Measurements from ENCODE around the gene COLEC12.

The COLEC12 gene

DNA sequence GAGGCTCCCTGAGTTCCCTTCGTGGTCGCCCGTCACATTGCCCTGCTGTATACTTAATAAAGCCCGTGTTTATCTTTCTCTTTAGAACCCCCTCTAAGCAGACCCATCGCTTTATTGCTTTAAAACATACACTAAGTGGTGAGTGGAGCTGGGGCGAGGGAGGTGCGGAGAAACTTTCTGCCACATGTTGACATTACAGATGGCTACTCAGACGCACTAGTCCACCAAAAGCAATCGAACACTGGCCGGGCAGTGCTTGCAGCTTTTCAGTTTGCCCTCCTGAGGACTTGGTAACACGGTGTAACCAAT is 859 bp upstream of the COLEC12 start:
- Histone ChIP-seq H3K27ac (ENCODE audit: low read depth, low read length) (no peak overlapping the region), H3K9ac (ENCODE audit: low read length) (no peak overlapping the region), H3K4me3 (ENCODE audit: low read depth in 1 of 2, low read length in 2 of 2) (no peak overlapping the region), H3K9me3 (ENCODE audit: low read length) (no peaks in the 10 kb centered on the region), H3K27me3 (ENCODE audit: control insufficient read depth in 1 of 2, insufficient read depth in 2 of 2, low read length in 2 of 2) (peaks cover 0 to 17% of the 10 kb centered on the region in 2 donors), H3K4me1 (ENCODE audit: insufficient read depth, low read length) (peaks cover 15% of the 10 kb centered on the region), H3K36me3 (ENCODE audit: insufficient read depth, low read length) (no peaks in the 10 kb centered on the region)

- Histone ChIP-seq H3K9me3 (ENCODE audit: low read length) (no peaks in the 10 kb centered on the region), H3K4me3 (ENCODE audit: low read depth in 1 of 2, low read length in 2 of 2) (peak overlapping the region; percentile 34 to 82), H3K4me1 (ENCODE audit: insufficient read depth, low read length) (peaks cover 15% of the 10 kb centered on the region), H3K27ac (ENCODE audit: low read depth, low read length) (no peak overlapping the region), H3K9ac (ENCODE audit: low read length) (peak overlapping the region; percentile 49), H3K36me3 (ENCODE audit: insufficient read depth, low read length) (no peaks in the 10 kb centered on the region), H3K27me3 (ENCODE audit: control insufficient read depth in 1 of 2, insufficient read depth in 2 of 2, low read length in 2 of 2) (peaks cover 0 to 17% of the 10 kb centered on the region in 2 donors)
Observed at GRCh38 chr18:499776-500631, 497 bp downstream of the COLEC12 start.

- no peaks in the 10 kb centered on the region for H3K9me3 ChIP-seq (ENCODE audit: low read length)
Observed at GRCh38 chr18:498931-499775, 1.3 kb downstream of the COLEC12 start.

DNA sequence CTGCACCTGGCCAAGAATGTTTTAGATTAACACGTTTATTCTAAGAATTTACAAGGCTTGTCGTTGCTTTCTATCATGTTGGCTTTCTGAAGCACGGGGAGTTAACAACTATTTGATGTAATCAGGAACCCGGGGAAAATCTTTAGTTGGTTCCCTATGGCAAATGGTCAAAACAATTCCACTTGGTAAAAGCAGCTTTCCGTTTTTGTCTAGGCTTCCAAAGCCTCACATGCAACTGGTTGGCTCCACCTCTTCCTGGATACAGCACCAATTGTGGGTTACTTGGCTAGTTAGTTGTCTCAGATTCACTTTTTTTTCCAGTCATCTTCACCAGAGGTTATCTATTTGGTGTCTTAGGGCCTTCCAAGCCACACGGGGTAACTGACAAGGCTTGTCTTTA is 2.8 kb downstream of the COLEC12 start:
- peaks cover 26% of the 10 kb centered on the region for H3K4me1 ChIP-seq (ENCODE audit: insufficient read depth, low read length)
- no peak overlapping the region for H3K9ac ChIP-seq (ENCODE audit: low read length)
- H3K36me3 ChIP-seq (ENCODE audit: insufficient read depth, low read length) = no peaks in the 10 kb centered on the region
- peaks cover 0 to 17% of the 10 kb centered on the region in 2 donors for H3K27me3 ChIP-seq (ENCODE audit: control insufficient read depth in 1 of 2, insufficient read depth in 2 of 2, low read length in 2 of 2)
- H3K4me3 ChIP-seq (ENCODE audit: low read depth in 1 of 2, low read length in 2 of 2) = no peak overlapping the region
- H3K9me3 ChIP-seq (ENCODE audit: low read length) = no peaks in the 10 kb centered on the region
- no peak overlapping the region for H3K27ac ChIP-seq (ENCODE audit: low read depth, low read length)

More at GRCh38 chr18:498931-499775, 1.3 kb downstream of the COLEC12 start:
- Histone ChIP-seq H3K4me3 (ENCODE audit: low read depth in 1 of 2, low read length in 2 of 2) (peak overlapping the region; percentile 34 to 82), H3K36me3 (ENCODE audit: insufficient read depth, low read length) (no peaks in the 10 kb centered on the region), H3K4me1 (ENCODE audit: insufficient read depth, low read length) (peaks cover 20% of the 10 kb centered on the region), H3K27me3 (ENCODE audit: control insufficient read depth in 1 of 2, insufficient read depth in 2 of 2, low read length in 2 of 2) (peaks cover 0 to 17% of the 10 kb centered on the region in 2 donors), H3K27ac (ENCODE audit: low read depth, low read length) (no peak overlapping the region), H3K9ac (ENCODE audit: low read length) (peak overlapping the region; percentile 49)

DNA sequence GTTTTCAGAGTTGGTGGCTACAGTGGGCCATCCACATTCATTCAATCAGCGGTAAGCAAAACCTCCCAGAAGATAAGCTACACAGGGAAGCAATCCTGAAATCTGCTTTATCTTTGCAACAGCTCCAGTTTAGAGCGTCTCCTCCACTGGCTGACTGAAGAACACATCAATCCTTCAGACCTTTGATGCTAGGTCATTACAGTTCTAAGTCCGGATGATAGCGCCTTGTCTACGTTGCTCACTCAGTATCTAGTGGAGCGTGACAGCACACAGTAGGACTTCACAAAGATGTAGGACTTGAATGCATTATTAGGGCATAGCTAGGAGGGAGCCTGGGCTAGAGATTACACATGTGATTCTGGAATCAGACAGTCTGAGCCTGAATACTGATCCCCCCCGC is 5.0 kb downstream of the COLEC12 start:
- no peak overlapping the region for H3K4me3 ChIP-seq (ENCODE audit: low read depth in 1 of 2, low read length in 2 of 2)
- H3K27me3 ChIP-seq (ENCODE audit: control insufficient read depth in 1 of 2, insufficient read depth in 2 of 2, low read length in 2 of 2) = peaks cover 0 to 17% of the 10 kb centered on the region in 2 donors
- peaks cover 37% of the 10 kb centered on the region for H3K4me1 ChIP-seq (ENCODE audit: insufficient read depth, low read length)
- H3K36me3 ChIP-seq (ENCODE audit: insufficient read depth, low read length) = no peaks in the 10 kb centered on the region
- no peak overlapping the region for H3K27ac ChIP-seq (ENCODE audit: low read depth, low read length)
- no peaks in the 10 kb centered on the region for H3K9me3 ChIP-seq (ENCODE audit: low read length)
- no peak overlapping the region for H3K9ac ChIP-seq (ENCODE audit: low read length)

DNA sequence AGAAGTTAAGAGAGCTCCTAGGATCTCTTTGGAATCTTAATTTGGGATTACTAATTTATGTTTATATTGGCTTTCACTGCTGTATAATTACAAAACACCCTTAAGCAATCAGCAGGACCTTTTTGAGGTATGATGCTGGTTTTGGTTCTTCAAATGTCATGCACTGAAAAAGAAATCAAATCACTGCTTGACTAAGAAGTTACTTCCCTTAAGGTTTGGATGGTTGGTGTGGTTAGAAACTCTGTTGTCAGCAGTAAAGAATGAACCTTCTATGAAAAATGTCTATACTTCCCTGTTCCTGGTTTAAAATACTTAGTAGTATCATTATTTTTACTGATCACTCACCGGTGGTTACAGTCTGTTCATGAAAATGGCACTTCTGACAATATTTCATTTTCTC is 5.5 kb downstream of the COLEC12 start:
- H3K27me3 ChIP-seq (ENCODE audit: control insufficient read depth in 1 of 2, insufficient read depth in 2 of 2, low read length in 2 of 2) = peaks cover 0 to 17% of the 10 kb centered on the region in 2 donors
- H3K4me3 ChIP-seq (ENCODE audit: low read depth in 1 of 2, low read length in 2 of 2) = no peak overlapping the region
- H3K27ac ChIP-seq (ENCODE audit: low read depth, low read length) = no peak overlapping the region
- H3K9me3 ChIP-seq (ENCODE audit: low read length) = no peaks in the 10 kb centered on the region
- H3K9ac ChIP-seq (ENCODE audit: low read length) = no peak overlapping the region
- peaks cover 37% of the 10 kb centered on the region for H3K4me1 ChIP-seq (ENCODE audit: insufficient read depth, low read length)
- no peaks in the 10 kb centered on the region for H3K36me3 ChIP-seq (ENCODE audit: insufficient read depth, low read length)

- H3K27me3 ChIP-seq (ENCODE audit: control insufficient read depth in 1 of 2, insufficient read depth in 2 of 2, low read length in 2 of 2) = peaks cover 0 to 12% of the 10 kb centered on the region in 2 donors
- H3K9me3 ChIP-seq (ENCODE audit: low read length) = no peaks in the 10 kb centered on the region
- no peak overlapping the region for H3K4me3 ChIP-seq (ENCODE audit: low read depth in 1 of 2, low read length in 2 of 2)
- H3K4me1 ChIP-seq (ENCODE audit: insufficient read depth, low read length) = peaks cover 29% of the 10 kb centered on the region
- no peaks in the 10 kb centered on the region for H3K36me3 ChIP-seq (ENCODE audit: insufficient read depth, low read length)
- H3K9ac ChIP-seq (ENCODE audit: low read length) = no peak overlapping the region
- no peak overlapping the region for H3K27ac ChIP-seq (ENCODE audit: low read depth, low read length)
Observed at GRCh38 chr18:493986-494983, 6.2 kb downstream of the COLEC12 start.

- H3K27ac ChIP-seq (ENCODE audit: low read depth, low read length) = no peak overlapping the region
- H3K9ac ChIP-seq (ENCODE audit: low read length) = no peak overlapping the region
- no peak overlapping the region for H3K4me3 ChIP-seq (ENCODE audit: low read depth in 1 of 2, low read length in 2 of 2)
- H3K9me3 ChIP-seq (ENCODE audit: low read length) = no peaks in the 10 kb centered on the region
- H3K27me3 ChIP-seq (ENCODE audit: control insufficient read depth in 1 of 2, insufficient read depth in 2 of 2, low read length in 2 of 2) = no peaks in the 10 kb centered on the region
- no peaks in the 10 kb centered on the region for H3K36me3 ChIP-seq (ENCODE audit: insufficient read depth, low read length)
- peaks cover 21% of the 10 kb centered on the region for H3K4me1 ChIP-seq (ENCODE audit: insufficient read depth, low read length)
Observed at GRCh38 chr18:492451-492850, 8.1 kb downstream of the COLEC12 start.

GRCh38 chr18:490624-491023 is 9.9 kb downstream of the COLEC12 start:
- H3K4me3 ChIP-seq (ENCODE audit: low read depth in 1 of 2, low read length in 2 of 2) = no peak overlapping the region
- H3K4me1 ChIP-seq (ENCODE audit: insufficient read depth, low read length) = peaks cover 21% of the 10 kb centered on the region
- no peak overlapping the region for H3K27ac ChIP-seq (ENCODE audit: low read depth, low read length)
- no peaks in the 10 kb centered on the region for H3K27me3 ChIP-seq (ENCODE audit: control insufficient read depth in 1 of 2, insufficient read depth in 2 of 2, low read length in 2 of 2)
- H3K9me3 ChIP-seq (ENCODE audit: low read length) = no peaks in the 10 kb centered on the region
- H3K36me3 ChIP-seq (ENCODE audit: insufficient read depth, low read length) = no peaks in the 10 kb centered on the region
- H3K9ac ChIP-seq (ENCODE audit: low read length) = no peak overlapping the region

DNA sequence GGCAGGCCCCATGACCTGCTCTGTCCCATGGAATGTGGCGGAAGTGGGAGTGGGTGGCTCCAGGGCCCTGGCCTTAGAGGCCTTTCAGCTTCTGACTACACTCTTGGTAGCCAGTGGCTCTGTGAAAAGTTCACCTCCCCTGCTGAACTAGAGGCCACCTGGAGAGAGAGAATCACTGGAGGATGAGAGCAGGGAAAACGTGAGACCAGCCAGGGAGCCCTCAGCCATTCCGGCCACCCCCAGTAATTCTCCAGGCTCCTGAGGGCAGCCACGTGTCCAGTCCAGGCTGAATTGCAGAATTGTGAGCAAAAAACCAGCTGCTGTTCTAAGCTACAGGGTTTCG is 10.5 kb downstream of the COLEC12 start:
- Histone ChIP-seq H3K9ac (ENCODE audit: low read length) (no peak overlapping the region), H3K27me3 (ENCODE audit: control insufficient read depth in 1 of 2, insufficient read depth in 2 of 2, low read length in 2 of 2) (no peaks in the 10 kb centered on the region)

More for the DNA sequence above, 10.5 kb downstream of the COLEC12 start:
- H3K4me3 ChIP-seq (ENCODE audit: low read depth in 1 of 2, low read length in 2 of 2) = no peak overlapping the region
- H3K4me1 ChIP-seq (ENCODE audit: insufficient read depth, low read length) = peaks cover 21% of the 10 kb centered on the region
- H3K9me3 ChIP-seq (ENCODE audit: low read length) = no peaks in the 10 kb centered on the region
- H3K36me3 ChIP-seq (ENCODE audit: insufficient read depth, low read length) = no peaks in the 10 kb centered on the region
- H3K27ac ChIP-seq (ENCODE audit: low read depth, low read length) = no peak overlapping the region

All from muscle layer of colon (tissue), 2 donors.